Thyroid gland (tissue), 4 donors: ENCODE data around the gene THSD7A. TPM values are rescaled to one million over a fixed set of nuclear protein-coding genes. Genes with fewer than 3 reads are reported as not detected.
"Not testable (repeated sequence)": the region's sequence is repeated elsewhere in the genome, so short reads cannot be mapped to it uniquely, and the experiment has no call there.

Source experiments
- DNase-seq, 2 donors: peaks; one replicate each; pipeline ENCODE4 v3.0.0-alpha.2; 2019
- H3K27ac ChIP-seq, 3 donors: fragments of 200-600 bp; sonication (generic); 1 replicate in 2 of 3; 2 replicates in 1 of 3; pipeline ENCODE4 v1.5.1; 2016 to 2019; ENCODE audit warnings: mild to moderate bottlenecking in 1 of 3, moderate library complexity in 1 of 3
- H3K27me3 ChIP-seq: fragments of 200-600 bp; sonication (generic); one replicate; pipeline ENCODE4 v1.5.1; 2019
- H3K36me3 ChIP-seq, 2 donors: fragments of 200-600 bp; sonication (generic); one replicate each; pipeline ENCODE4 v1.5.1; 2016 to 2019
- H3K4me1 ChIP-seq, 2 donors: fragments of 200-600 bp; sonication (generic); one replicate each; pipeline ENCODE4 v1.5.1; 2017 to 2019
- H3K4me3 ChIP-seq, 3 donors: fragments of 200-600 bp; sonication (generic); replicated peaks in 1 of 3; 1 replicate in 2 of 3; 2 replicates in 1 of 3; pipeline ENCODE4 v1.5.1; 2016; ENCODE audit warnings: mild to moderate bottlenecking in 1 of 3
- H3K9me3 ChIP-seq: fragments of 200-600 bp; sonication (generic); one replicate; pipeline ENCODE4 v1.5.1; 2017
- POLR2A ChIP-seq, 2 donors: fragments of 450-650 bp; IDR thresholded peaks; one replicate each; pipeline ENCODE4 v1.6.1; 2017; ENCODE audit warnings: antibody characterized with exemption in 2 of 2, mild to moderate bottlenecking in 2 of 2, moderate library complexity in 1 of 2
- WGBS, 2 donors: methylation state at CpG; one replicate each; pipeline ENCODE4 v1.1.5; 2017; 5-methylcytosine and 5-hydroxymethylcytosine counted together
- intact Hi-C: fragments of 100-400 bp; cut with DNase I; formaldehyde crosslinking; loops from one replicate; pipeline ENCODE4 v1.15.1; 2023
- total RNA-seq, 4 donors: library from RNA; depleted of rRNA; stranded (reverse); fragments of >200 nt; gene quantifications; one replicate each; pipeline ENCODE4 v1.2.3, GENCODE V29; 2016
- TF ChIP-seq, protein P1 (sequence below), 6 experiments: fragments of 200-600 bp in 3 of 6; fragments of 450-650 bp in 3 of 6; sonication (generic) in 3 of 6; IDR thresholded peaks; one replicate each; pipeline ENCODE4 v1.5.1; 2016 to 2019; ENCODE audit warnings: antibody characterized with exemption in 6 of 6, mild to moderate bottlenecking in 2 of 6, inconsistent platforms in 1 of 6, moderate library complexity in 1 of 6

Gene THSD7A
- total RNA-seq, 4 donors from 2014 or later: 4.2 to 6.1 (median 5.8) TPM

DNA sequence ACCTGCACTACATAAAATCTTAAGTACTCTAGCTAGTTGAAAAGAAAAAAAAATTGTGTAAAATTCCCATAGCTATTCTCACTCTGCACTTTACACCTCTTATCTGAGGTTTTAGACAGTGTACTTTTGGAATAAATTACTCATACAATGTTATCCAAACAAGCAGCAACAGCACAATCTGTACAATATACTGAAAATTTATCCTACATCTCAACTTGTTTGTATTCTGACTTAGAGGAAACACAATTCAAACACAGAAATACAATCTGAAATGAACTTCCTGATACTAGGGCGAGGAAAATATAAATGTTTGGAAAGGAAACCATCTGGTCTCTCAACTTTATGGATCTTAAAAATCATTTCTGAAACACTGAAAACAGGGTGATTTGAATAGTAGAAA, 381.7 kb downstream of the THSD7A start:
- H3K9me3 ChIP-seq: no peaks in the 10 kb centered on the region
- no peak for DNase-seq
- no peaks in the 10 kb centered on the region for H3K4me1 ChIP-seq
- no peaks in the 10 kb centered on the region for H3K36me3 ChIP-seq
- H3K27ac ChIP-seq: no peak overlapping the region
- no peak overlapping the region for H3K4me3 ChIP-seq
- no peaks in the 10 kb centered on the region for H3K27me3 ChIP-seq
- WGBS, 2 donors: 60 to 82% methylated on average over 1 of the region's 1 CpG
- no peak for TF ChIP-seq POLR2A (IDR thresholded peaks at IDR 0.05)
- TF ChIP-seq, protein P1, sequence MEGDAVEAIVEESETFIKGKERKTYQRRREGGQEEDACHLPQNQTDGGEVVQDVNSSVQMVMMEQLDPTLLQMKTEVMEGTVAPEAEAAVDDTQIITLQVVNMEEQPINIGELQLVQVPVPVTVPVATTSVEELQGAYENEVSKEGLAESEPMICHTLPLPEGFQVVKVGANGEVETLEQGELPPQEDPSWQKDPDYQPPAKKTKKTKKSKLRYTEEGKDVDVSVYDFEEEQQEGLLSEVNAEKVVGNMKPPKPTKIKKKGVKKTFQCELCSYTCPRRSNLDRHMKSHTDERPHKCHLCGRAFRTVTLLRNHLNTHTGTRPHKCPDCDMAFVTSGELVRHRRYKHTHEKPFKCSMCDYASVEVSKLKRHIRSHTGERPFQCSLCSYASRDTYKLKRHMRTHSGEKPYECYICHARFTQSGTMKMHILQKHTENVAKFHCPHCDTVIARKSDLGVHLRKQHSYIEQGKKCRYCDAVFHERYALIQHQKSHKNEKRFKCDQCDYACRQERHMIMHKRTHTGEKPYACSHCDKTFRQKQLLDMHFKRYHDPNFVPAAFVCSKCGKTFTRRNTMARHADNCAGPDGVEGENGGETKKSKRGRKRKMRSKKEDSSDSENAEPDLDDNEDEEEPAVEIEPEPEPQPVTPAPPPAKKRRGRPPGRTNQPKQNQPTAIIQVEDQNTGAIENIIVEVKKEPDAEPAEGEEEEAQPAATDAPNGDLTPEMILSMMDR (IDR thresholded peaks at IDR 0.05): no peak
- intact Hi-C loops: no loop called here

DNA sequence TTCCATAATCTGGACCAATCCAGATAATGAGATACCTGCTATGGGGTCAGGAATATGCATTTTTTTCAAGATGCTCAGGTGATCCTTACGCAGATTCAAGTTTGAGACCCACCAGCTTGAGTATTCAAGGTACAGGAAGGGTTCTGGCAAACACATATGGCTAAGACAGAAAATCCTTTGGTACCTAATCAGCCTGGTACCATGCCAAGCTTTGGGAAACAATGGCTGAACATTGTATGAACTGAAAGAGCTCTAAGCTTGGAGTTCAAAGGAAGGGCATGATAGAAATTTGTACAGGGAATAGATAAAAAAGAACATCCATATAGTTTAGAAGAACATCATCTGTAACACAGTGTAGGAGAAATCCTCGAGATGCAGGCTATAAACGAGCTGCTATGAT, 382.7 kb downstream of the THSD7A start:
- WGBS, 2 donors: 88 to 90% methylated on average over 3 of the region's 3 CpGs
- TF ChIP-seq, protein P1 (IDR thresholded peaks at IDR 0.05): no peak
- no peak for TF ChIP-seq POLR2A (IDR thresholded peaks at IDR 0.05)
- no peak overlapping the region for H3K4me3 ChIP-seq
- DNase-seq: no peak
- H3K9me3 ChIP-seq: no peaks in the 10 kb centered on the region
- intact Hi-C loops: no loop called here
- no peaks in the 10 kb centered on the region for H3K4me1 ChIP-seq
- H3K27me3 ChIP-seq: no peaks in the 10 kb centered on the region
- no peaks in the 10 kb centered on the region for H3K36me3 ChIP-seq
- no peak overlapping the region for H3K27ac ChIP-seq

DNA sequence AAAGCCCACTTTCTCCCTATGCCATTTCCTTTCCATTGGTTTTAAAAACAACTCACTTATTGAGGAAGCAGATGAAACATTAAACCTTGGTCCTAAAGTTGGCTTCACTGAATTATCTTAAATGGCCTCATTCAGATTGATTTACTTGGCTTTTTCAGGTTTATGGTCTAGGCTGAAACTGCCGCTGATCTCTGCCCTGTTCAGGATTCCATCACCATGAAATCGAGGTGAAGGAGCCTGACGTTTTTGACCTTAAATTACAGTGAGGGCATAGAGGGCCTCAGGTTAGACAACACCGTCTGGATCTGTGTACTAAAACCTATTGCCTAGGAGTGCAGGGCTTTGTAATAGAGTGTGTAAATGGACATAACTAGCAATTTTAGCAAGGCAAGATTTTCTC, 383.7 kb downstream of the THSD7A start:
- intact Hi-C loops: no loop called here
- H3K4me1 ChIP-seq: no peaks in the 10 kb centered on the region
- DNase-seq: no peak
- TF ChIP-seq, protein P1 (IDR thresholded peaks at IDR 0.05): no peak
- no peak for TF ChIP-seq POLR2A (IDR thresholded peaks at IDR 0.05)
- H3K27ac ChIP-seq: no peak overlapping the region
- H3K36me3 ChIP-seq: no peaks in the 10 kb centered on the region
- no peaks in the 10 kb centered on the region for H3K9me3 ChIP-seq
- no peak overlapping the region for H3K4me3 ChIP-seq
- no peaks in the 10 kb centered on the region for H3K27me3 ChIP-seq
- WGBS, 2 donors: 89 to 92% methylated on average over 4 of the region's 4 CpGs

DNA sequence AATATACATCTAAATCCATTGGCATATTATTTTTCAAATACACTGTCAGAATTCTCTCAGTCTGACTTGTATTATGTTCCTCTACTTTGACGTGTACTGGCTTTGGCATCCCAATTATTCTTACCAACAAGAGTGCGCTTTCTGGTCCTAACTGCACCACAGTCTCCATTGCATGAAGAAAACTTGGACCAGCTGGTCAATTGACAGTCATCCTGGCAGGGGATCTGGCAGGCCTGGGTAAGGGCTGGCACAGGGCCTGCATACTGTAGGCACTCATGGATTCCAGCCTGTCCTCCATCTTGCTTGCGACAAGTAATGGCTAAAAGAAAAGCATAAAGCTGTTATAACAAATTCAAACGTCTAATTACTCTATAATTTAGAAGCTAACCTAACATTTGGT, 384.9 kb downstream of the THSD7A start:
- TF ChIP-seq, protein P1 (IDR thresholded peaks at IDR 0.05): no peak
- no peak for TF ChIP-seq POLR2A (IDR thresholded peaks at IDR 0.05)
- Histone ChIP-seq H3K9me3 (no peaks in the 10 kb centered on the region), H3K27me3 (no peaks in the 10 kb centered on the region), H3K27ac (no peak overlapping the region), H3K4me3 (no peak overlapping the region), H3K4me1 (no peaks in the 10 kb centered on the region), H3K36me3 (no peaks in the 10 kb centered on the region)
- no peak for DNase-seq
- intact Hi-C loops: no loop called here
- 96% methylated on average over 4 of the region's 4 CpGs for WGBS, 2 donors

DNA sequence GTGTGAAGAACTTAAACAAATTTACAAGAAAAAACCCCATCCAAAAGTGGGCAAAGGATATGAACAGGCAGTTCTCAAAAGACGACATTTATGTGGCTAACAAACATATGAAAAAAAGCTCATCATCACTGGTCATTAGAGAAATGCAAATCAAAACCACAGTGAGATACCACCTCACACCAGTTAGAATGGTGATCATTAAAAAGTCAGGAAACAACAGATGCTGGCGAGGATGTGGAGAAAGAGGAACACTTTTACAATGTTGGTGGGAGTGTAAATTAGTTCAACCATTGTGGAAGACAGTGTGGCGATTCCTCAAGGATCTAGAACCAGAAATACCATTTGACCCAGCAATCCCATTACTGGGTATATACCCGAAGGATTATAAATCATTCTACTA, 388.1 kb downstream of the THSD7A start:
- H3K36me3 ChIP-seq, H3K4me1 ChIP-seq, H3K4me3 ChIP-seq, H3K27ac ChIP-seq, intact Hi-C loops, H3K27me3 ChIP-seq, H3K9me3 ChIP-seq, DNase-seq: not testable (repeated sequence)
- 93 to 98% methylated on average over 4 of the region's 4 CpGs for WGBS, 2 donors

DNA sequence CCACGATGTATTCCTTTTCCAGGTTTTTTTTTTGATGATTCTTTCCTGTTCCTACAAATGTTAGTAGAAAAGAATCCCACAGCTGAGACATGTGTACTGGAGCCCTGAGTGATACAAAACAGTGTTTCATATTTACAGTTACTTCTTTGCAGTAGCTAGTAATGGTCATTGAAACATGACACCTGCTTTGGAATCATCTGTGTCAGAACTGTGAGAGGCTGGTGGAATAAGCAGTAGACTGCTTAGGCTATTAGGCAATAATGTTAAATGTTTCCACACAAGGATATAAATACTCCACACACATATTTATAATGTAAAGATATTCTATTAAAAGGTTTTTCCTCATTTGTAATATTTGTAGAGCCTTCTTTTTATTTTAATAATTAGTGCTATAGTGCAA, 394.0 kb downstream of the THSD7A start:
- WGBS, 2 donors: 79 to 81% methylated on average over 1 of the region's 1 CpG
- Histone ChIP-seq H3K27me3 (no peaks in the 10 kb centered on the region), H3K4me1 (no peaks in the 10 kb centered on the region), H3K27ac (no peak overlapping the region), H3K4me3 (no peak overlapping the region), H3K9me3 (no peaks in the 10 kb centered on the region), H3K36me3 (no peaks in the 10 kb centered on the region)
- TF ChIP-seq, protein P1 (IDR thresholded peaks at IDR 0.05): no peak
- TF ChIP-seq POLR2A (IDR thresholded peaks at IDR 0.05): no peak
- no peak for DNase-seq
- intact Hi-C loops: no loop called here
